Testis (tissue), 2 donors: ENCODE measurements around the gene FOXO1.

Source experiments
- CTCF ChIP-seq, 3 experiments: fragments of 450-650 bp in 2 of 3; fragments of 200-600 bp in 1 of 3; sonication (generic) in 1 of 3; IDR thresholded peaks; one replicate each; pipeline ENCODE4 v1.5.1; 2016 to 2019; ENCODE audit warnings: antibody characterized with exemption in 3 of 3, mild to moderate bottlenecking in 2 of 3, moderate library complexity in 1 of 3
- POLR2A ChIP-seq: fragments of 450-650 bp; IDR thresholded peaks from one replicate; pipeline ENCODE4 v1.6.1; 2017; ENCODE audit warnings: antibody characterized with exemption, mild to moderate bottlenecking, moderate library complexity

- no peak for TF ChIP-seq CTCF (IDR thresholded peaks at IDR 0.05)
- no peak for TF ChIP-seq POLR2A
Measured at GRCh38 chr13:40595693-40596092, 70.7 kb downstream of the FOXO1 start.
